NCI-H2107 treated with DMSO at 0.1 percent for 48 hours (cell line): ENCODE data around the gene PPP1R16B.

ENCODE experiments used
- DNase-seq: peaks from one replicate; lab custom pipeline; 2025; ENCODE audit not compliant: unreplicated experiment; lab: John Stamatoyannopoulos, UW

PPP1R16B gene

DNA sequence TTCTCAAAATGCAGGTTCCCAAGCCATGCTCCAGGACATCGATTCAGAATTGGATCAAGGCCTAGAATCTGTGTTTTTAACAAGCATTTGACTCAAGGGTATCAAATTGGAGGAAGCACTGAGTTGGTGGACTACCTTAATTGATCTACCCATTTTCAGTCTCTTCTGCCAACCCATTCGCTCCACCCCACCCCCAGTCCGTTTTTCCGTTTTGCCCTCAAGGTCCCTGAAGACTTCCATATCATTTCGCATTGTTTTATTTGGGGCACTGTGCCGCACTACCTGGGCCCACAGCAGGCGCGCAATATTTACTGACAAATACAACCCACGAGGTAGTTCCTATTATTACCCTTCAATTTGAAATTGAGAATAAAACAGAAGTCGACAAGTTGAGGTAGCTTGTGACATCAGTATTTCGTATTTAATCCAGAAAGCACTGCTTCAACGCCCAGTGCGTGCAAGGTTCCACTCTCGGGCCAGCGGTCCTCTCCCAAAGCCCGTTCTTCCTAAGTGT, 156.1 kb downstream of the PPP1R16B start:
- DNase-seq: no peak

DNA sequence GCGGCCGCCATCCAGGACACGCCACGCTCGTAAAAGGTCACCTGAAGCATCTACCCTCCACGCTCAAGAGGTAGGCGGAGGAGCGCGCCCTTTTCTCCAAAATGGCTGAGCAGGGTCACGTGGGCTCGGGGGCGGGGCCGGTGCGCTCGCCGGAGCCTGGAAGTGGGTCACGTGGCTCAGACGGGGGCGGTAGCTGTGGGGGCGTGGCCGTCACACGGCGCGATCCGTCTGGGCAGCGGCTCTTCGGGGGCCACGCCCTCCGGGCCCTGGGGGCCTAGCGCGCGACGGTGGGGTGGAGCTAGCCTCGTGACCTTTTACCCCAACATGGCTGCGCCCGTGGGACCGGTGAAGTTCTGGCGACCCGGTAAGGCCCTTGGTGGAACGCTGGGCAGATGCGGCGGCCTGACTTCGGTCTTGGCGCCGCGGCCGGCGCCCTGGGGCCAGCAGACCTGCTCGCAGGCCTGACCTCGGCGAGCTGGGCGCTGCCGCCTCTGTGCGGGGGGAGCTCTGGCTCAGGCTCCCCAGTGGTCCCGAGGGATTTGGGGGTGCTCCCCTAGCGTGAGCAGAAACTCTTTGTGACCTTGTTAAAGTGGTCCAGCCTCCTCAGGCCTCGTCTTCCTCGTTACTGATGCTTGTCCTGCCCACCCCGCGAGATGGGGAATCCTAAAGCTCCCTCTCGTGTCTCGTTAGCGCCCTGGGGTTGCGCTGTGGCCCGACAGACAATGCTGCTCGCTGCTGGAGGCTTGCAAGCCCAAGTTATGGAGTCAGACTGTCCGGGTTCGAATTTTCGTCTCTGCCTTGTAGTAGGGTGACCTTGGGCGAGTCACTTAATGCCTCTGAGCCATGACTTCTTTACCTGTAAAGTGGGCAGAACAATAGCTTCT, 156.8 kb downstream of the PPP1R16B start, which contains the start of gene DHX35:
TSS of gene DHX35 (plus strand) at position 301 of the 884 bp plus-strand sequence. CDS start at position 325, 24 bp downstream.
- peak; percentile 67 for DNase-seq

DNA sequence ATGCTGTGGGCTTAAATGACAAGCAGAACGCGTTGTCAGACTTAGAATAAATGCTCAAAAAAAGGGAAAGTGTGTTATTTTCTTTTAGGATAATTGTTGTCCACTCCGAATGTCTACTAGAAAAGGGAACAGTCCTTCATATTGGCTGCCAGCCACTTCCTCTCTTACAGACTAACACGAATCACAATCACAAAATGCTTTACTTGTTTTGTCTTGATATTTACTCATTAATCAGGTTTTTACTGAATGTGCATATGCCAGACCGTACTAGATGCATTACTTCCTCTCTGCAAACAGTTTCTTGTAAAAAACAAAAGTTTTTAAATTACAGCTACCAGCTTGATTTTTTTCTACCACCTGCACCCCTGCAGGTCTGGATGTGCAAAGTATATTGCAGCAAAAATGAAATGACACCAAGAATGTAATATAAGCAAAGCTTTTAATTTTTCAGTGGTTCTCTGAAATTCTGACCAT, 157.5 kb downstream of the PPP1R16B start:
- DNase-seq: no peak

DNA sequence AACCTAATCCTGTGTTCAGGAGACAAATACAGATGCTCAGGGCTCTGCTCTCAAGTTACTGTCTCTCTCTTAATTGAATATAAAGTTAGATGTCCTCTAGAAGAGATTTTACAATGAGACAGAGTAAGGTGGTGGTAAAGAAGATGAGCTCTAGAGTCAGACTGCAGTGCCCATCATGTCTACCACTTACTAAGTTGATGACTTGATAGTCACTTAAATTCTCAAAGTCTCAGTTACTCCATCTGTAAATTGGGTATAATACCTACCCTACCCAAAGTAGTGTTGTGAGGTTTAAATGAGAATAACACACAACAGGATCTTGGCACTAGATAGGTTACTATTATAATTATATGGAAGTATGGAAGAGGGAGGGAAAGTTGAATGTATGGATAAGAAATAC, 158.2 kb downstream of the PPP1R16B start:
- DNase-seq: no peak

DNA sequence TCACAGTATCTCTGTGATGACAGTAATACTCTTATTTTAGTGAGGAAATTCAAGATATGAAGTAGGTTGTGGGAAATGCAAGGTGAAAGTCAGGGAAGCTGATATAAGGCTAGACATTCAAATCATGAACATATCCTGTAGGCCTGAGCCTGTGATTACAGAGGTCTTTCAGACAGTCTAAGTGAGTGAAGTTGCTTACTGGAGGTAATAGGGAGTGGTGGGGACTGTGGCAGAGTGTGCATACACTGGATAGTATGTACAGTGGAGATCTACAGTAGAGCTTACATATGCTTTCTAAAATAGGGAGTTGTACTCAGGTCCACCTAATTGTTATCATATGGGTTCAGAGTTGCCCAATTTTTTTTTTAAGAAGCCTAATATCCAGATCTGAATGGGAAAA, 159.8 kb downstream of the PPP1R16B start:
- no peak for DNase-seq

DNA sequence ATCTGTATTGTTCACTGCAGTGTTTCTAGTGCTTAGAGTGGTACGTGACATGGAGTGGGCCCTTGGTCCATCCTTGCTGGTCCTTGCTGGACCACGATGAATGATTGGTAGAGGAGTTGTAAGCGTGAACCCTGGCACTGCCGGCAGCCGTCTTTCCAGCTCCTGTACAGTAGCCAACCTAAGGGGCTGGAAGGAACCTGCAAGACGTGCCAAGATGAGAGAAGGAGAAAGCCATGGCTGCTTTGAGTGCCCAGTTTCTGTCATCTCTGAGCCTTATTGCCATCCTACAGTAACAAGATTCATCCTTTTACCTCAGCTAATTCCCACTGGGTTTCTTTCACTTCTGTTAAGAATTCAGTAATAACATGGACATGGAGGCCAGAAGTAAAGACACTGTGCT, 162.6 kb downstream of the PPP1R16B start:
- DNase-seq: no peak

DNA sequence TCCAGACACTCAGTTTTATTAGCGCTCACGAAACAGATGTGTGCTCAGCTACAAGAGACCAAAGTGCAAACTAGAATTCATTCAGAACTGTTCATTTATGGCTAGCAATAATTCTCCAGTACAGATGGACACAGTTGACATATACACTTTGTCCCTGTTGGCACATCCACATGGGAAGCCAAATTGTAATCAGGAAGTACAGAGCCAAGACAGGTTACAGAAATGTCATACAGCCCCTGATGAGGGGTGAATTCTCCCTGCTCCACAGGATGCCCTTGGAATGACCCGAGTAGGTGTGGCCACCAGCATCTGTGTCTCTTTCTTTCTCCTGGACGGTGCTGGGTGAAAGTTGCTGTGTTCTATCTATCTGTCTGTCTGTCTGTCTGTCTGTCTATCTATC, 164.2 kb downstream of the PPP1R16B start:
- DNase-seq: no peak

DNA sequence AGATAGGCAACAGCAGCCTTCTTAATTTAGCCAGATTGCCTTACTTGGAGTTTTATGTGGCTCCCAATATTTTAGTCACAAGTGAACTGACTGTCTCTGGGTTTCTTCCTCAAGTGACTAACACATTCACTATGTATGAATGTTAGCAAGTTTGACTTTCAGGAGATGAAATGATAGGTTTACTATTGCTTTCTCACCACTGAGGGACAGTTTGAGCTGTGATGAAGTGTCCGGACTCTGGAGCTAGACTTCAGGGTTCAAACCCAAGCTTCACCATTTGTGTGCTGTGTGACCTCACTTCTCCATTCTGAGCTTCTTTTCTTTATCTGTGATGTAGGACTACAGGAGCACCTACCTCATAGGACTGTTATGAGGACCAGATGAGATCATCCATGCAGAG, 164.8 kb downstream of the PPP1R16B start:
- DNase-seq: no peak
